Erythroblast (primary cell): ENCODE results near the gene DUS1L.

ENCODE experiments used
- GATA1 ChIP-seq: IDR thresholded peaks from 2 replicates; pipeline ENCODE4 v1.6.1; 2011; ENCODE audit warnings: low read depth, mild to moderate bottlenecking, control low read depth, low read length, moderate library complexity
- POLR2A ChIP-seq: IDR thresholded peaks from 2 replicates; pipeline ENCODE4 v1.6.1; 2011; ENCODE audit warnings: mild to moderate bottlenecking, low read length

DNA sequence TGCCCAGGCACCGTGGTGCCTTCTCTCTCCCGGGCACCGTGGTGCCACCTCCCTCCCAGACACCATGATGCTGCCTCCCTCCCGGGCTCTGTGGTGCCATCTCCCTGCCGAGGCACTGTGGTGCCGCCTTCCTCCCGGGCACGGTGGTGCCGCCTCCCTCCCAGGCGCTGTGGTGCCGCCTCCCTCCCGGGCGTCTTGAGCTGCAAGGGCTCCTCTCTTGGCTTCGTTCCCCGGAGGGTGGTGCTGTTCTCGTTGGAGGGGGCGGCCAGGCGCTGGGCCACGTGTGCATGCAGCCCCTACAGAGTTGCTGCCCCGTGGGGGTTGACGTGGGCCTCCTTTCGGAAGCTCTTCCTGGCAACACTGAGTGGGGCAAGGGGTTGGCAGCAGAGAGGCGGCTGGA is 51.2 kb downstream of the DUS1L start:
- TF ChIP-seq POLR2A (no peak), GATA1 (no peak)
